GM18858 (cell line): ENCODE measurements around the gene CCSER1.
"Not testable (repeated sequence)": the region's sequence is repeated elsewhere in the genome, so short reads cannot be mapped to it uniquely, and the experiment has no call there.

Experiments
- ATAC-seq: cut with Tn5 transposase; IDR thresholded peaks from one replicate; pipeline ENCODE4 v1.9.1; 2021; ENCODE audit not compliant: unreplicated experiment

The CCSER1 gene

DNA sequence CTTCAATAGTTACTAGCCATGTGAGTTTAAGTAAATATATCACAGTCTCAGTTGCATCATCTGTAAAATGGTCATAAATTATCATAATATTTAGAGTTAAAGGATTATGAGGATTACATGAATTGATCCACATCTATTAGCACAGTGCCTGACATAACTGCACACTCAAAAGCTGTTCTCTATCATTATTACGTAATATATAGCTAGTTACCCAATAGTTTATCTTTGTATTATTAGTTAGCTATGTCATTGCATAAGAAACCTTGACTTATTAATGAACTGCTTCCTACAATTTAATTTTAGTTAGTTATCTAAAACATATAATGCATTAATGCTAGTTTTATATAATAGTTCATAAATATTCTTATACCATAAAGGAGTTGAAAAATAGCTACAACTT lies 1099.7 kb downstream of the CCSER1 start:
- ATAC-seq, result no peak

- no peak for ATAC-seq
Measured at GRCh38 chr4:91228659-91229058, 1101.5 kb downstream of the CCSER1 start.

DNA sequence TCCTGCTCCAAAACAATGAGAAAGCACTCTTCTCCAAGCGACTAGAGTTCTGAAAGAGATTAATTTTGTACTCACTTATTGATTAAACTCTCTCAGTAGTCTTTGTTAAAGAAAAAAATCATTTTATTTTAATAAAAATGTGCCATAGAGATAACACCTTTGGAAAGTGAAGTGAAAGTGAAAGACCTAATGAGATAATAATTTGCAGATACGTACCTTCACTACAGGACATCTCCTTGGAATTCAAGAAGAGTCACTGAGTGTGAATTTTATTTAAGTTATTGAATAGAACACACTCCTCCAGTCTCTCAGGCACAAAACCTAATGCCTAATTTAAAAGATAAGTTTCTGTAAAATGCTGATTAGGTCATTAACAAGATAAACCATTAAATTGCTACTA lies 1106.0 kb downstream of the CCSER1 start:
- no peak for ATAC-seq

GRCh38 chr4:91243132-91243531 lies 1115.9 kb downstream of the CCSER1 start:
- ATAC-seq, result no peak

DNA sequence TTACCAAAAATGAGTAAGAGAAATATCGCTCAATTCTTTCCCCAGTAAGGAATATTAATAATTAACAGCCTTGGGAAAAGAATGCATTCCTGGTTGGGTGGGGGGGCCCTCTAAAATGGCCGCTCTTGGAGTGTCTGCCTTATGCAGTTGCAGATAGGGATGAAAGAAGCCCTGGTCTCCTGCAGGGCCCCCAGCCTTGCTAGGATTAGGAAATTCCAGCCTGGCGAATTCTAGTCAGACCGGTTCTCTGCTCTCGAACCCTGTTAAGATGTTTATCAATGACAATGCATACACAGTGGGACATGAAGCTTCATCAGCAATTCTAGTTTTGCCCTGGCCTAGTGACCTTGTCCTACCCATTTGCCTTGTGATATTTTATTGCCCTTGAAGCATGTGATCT lies 1128.8 kb downstream of the CCSER1 start:
- no peak for ATAC-seq

GRCh38 chr4:91256751-91257150 lies 1129.6 kb downstream of the CCSER1 start:
- no peak for ATAC-seq

- no peak for ATAC-seq
Measured at GRCh38 chr4:91257721-91258120, 1130.5 kb downstream of the CCSER1 start.

DNA sequence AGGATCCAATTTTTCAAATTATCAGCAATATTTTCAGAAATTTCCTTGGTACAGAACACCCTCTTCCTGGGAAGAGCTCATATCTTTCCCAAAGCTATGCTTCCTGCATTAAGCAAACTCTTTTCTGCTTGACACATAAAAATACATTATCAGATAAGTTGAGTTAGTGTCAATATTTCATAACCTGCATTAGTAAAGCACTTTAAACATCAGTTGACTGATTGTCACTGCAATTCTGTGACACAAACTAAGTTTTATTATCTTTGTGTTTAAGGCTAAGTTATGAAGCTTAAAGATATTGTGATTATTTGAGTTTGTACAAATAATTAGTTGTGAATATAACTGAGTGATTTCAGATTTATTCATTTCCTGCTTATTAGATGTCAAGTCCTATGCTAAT lies 1131.1 kb downstream of the CCSER1 start:
- ATAC-seq, result no peak

GRCh38 chr4:91267543-91267942 lies 1140.3 kb downstream of the CCSER1 start:
- ATAC-seq, result no peak

- ATAC-seq, result not testable (repeated sequence)
Measured at GRCh38 chr4:91268481-91268880, 1141.3 kb downstream of the CCSER1 start.

- no peak for ATAC-seq
Measured at GRCh38 chr4:91268913-91269312, 1141.7 kb downstream of the CCSER1 start.

- ATAC-seq, result no peak
Measured at GRCh38 chr4:91279899-91280298, 1152.7 kb downstream of the CCSER1 start.

GRCh38 chr4:91280551-91281290 lies 1153.5 kb downstream of the CCSER1 start:
- ATAC-seq, result no peak

DNA sequence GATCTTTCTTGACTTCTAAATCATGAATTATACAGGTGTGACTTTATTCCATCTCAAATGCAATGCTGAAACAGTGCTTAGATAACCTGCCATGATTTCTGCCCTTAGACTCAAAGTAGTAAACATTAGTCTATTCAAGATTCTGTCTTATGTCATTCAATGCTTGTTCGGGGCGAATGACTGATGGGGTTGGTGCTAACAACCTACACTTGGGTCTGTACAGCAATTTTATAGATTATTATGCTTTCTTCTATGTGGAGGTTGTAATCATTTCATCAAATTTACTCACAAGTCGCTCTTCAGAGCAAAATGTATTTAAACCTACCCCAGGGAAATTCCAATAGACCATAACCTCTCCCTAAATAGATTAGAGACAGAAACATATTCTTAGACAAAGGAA lies 1155.0 kb downstream of the CCSER1 start:
- ATAC-seq, result no peak

- no peak for ATAC-seq
Measured at GRCh38 chr4:91283726-91284230, 1156.6 kb downstream of the CCSER1 start.

GRCh38 chr4:91284480-91284879 lies 1157.3 kb downstream of the CCSER1 start:
- ATAC-seq, result no peak

DNA sequence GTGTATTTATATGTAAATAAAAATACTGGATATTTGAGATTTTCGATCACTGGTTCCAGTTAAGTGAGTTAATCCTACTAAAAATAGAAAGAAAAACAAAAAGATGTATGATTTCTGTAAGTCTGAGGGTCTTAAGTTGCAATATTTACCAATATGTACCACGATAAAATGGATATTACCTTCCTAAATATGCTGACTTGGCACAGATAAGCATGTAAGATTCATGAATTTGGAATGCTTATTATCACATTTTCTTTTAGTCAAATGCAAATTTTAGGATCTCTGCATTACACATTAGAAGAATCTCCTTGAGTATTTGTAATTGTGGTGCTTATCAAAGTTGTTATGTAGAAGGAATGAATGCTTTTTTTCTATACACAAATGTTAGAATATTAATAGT lies 1158.3 kb downstream of the CCSER1 start:
- ATAC-seq, result no peak

- no peak for ATAC-seq
Measured at GRCh38 chr4:91288702-91289311, 1161.6 kb downstream of the CCSER1 start.

DNA sequence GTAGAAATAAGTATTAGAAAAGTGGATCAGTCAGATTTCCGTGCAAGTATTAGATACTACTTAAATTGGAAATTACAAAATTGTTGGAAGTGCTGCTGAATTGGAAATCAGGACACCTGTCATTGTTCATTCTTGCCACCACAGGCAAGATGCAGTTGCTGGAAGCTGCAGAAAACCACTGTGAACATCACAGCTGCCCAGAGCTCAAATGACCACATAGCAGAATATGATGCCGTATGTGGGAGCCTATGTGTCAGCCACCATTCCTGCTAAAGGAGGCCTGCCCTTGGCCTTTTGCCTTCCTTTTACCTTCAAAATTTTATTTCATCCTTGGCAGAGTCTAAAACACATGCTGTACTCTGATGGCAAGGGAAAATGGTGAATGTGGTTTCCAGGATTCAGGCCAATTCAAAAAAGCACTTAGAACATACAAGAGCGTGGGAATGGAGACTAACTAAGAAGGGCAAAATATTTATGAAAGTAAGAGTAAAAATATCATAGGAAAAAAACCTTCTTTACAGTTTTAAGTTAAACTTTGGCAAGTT lies 1171.0 kb downstream of the CCSER1 start:
- ATAC-seq, result no peak

- ATAC-seq, result no peak
Measured at GRCh38 chr4:91298824-91299223, 1171.6 kb downstream of the CCSER1 start.

- ATAC-seq, result no peak
Measured at GRCh38 chr4:91302120-91302519, 1174.9 kb downstream of the CCSER1 start.

DNA sequence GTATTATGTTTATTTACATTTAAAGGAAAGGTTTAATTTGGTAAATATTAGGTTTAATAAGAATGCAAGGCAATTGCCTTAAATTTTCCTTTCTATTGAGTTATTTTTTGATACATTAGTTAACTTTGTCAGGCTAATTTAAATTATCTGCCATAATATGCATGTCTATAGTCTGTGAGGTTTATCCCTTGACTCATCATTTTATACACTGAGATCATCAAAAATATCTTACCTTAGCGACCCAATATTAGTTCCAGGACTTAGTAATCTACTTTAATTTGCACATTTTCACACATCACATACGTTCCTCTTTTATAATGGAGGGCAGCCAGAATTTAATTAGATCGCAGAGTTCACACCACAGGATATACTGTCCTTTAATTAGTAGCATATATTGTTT lies 1177.1 kb downstream of the CCSER1 start:
- no peak for ATAC-seq
